Hepatocyte (in vitro differentiated cells): ENCODE measurements around the gene PPP1R3D. TPM values are rescaled to one million over a fixed set of nuclear protein-coding genes. Genes with fewer than 3 reads are reported as not detected.
"Not testable (repeated sequence)": the region's sequence is repeated elsewhere in the genome, so short reads cannot be mapped to it uniquely, and the experiment has no call there.

Experiments
- DNase-seq: peaks from one replicate; pipeline ENCODE4 v3.0.0-alpha.2; 2016; ENCODE audit warnings: low spot score
- H2AFZ ChIP-seq: fragments of 200-600 bp; sonication (generic); 2 replicates; pipeline ENCODE4 v1.6.0; 2016; ENCODE audit warnings: antibody characterized with exemption, mild to moderate bottlenecking
- H3K27ac ChIP-seq: fragments of 200-600 bp; sonication (generic); 2 replicates; pipeline ENCODE4 v1.5.1; 2016; ENCODE audit warnings: mild to moderate bottlenecking
- H3K27me3 ChIP-seq: fragments of 200-600 bp; sonication (generic); 2 replicates; pipeline ENCODE4 v1.6.1; 2016
- H3K36me3 ChIP-seq: fragments of 200-600 bp; sonication (generic); replicated peaks from 2 replicates; pipeline ENCODE4 v1.5.1; 2016; ENCODE audit warnings: low read depth; ENCODE audit not compliant: insufficient read depth
- H3K4me1 ChIP-seq: fragments of 200-600 bp; sonication (generic); 2 replicates; pipeline ENCODE4 v1.5.1; 2016; ENCODE audit warnings: mild to moderate bottlenecking, moderate library complexity; ENCODE audit not compliant: insufficient read depth
- H3K4me2 ChIP-seq: fragments of 200-600 bp; sonication (generic); 2 replicates; pipeline ENCODE4 v1.6.0; 2016
- H3K4me3 ChIP-seq: fragments of 200-600 bp; sonication (generic); 2 replicates; pipeline ENCODE4 v1.5.1; 2016; ENCODE audit warnings: mild to moderate bottlenecking
- H3K79me2 ChIP-seq: fragments of 200-600 bp; sonication (generic); 2 replicates; pipeline ENCODE4 v1.6.0; 2017; ENCODE audit warnings: mild to moderate bottlenecking
- H3K9me2 ChIP-seq: fragments of 200-600 bp; sonication (generic); replicated peaks from 2 replicates; pipeline ENCODE4 v1.6.0; 2017; ENCODE audit warnings: mild to moderate bottlenecking; ENCODE audit not compliant: insufficient read depth
- H3K9me3 ChIP-seq: fragments of 200-600 bp; sonication (generic); 2 replicates; pipeline ENCODE4 v1.5.1; 2016; ENCODE audit warnings: low read depth, mild to moderate bottlenecking
- H4K20me1 ChIP-seq: fragments of 200-600 bp; sonication (generic); 2 replicates; pipeline ENCODE4 v1.6.0; 2016; ENCODE audit warnings: mild to moderate bottlenecking; ENCODE audit not compliant: insufficient read depth, poor library complexity, severe bottlenecking
- CTCF ChIP-seq: fragments of 200-600 bp; sonication (generic); IDR thresholded peaks from 2 replicates; pipeline ENCODE4 v1.5.1; 2016; ENCODE audit warnings: antibody characterized with exemption, mild to moderate bottlenecking; ENCODE audit not compliant: poor library complexity
- EZH2 ChIP-seq: fragments of 200-600 bp; sonication (generic); IDR thresholded peaks from 2 replicates; pipeline ENCODE4 v1.6.1; 2016; ENCODE audit warnings: antibody characterized with exemption, mild to moderate bottlenecking, borderline replicate concordance
- EZH2phosphoT487 ChIP-seq: fragments of 200-600 bp; sonication (generic); IDR thresholded peaks from one replicate; pipeline ENCODE4 v1.6.1; 2018; ENCODE audit warnings: antibody characterized with exemption, mild to moderate bottlenecking, low read depth, moderate library complexity; ENCODE audit not compliant: unreplicated experiment, severe bottlenecking
- WGBS: methylation state at CpG from one replicate; pipeline ENCODE4 v1.1.6; 2016; ENCODE audit warnings: low lambda C conversion rate; ENCODE audit errors: missing lambda C conversion rate; 5-methylcytosine and 5-hydroxymethylcytosine counted together
- polyA plus RNA-seq: library from polyadenylated mRNA; unstranded; fragments of >200 nt; fragmentation: Nextera tagmentation; extraction: Ambion mirVana; gene quantifications from 2 replicates; pipeline ENCODE4 v1.2.1, GENCODE V29; 2016
- total RNA-seq: library from RNA; depleted of rRNA; stranded (reverse); fragments of >200 nt; gene quantifications from 2 replicates; pipeline ENCODE4 v1.2.3, GENCODE V29; 2014

PPP1R3D gene
- total and polyA plus RNA-seq, 2 experiments from 2014 or later, result 3.4 to 7.0 TPM

GRCh38 chr20:59958626-59959025 lies 18.5 kb upstream of the PPP1R3D start:
- no peak for TF ChIP-seq CTCF
- no peak for TF ChIP-seq EZH2phosphoT487
- Histone ChIP-seq H2AFZ (no peak overlapping the region), H3K9me3 (no peaks in the 10 kb centered on the region), H3K27me3 (no peaks in the 10 kb centered on the region), H4K20me1 (no peaks in the 10 kb centered on the region), H3K4me2 (peak overlapping the region; percentile 62), H3K79me2 (no peaks in the 10 kb centered on the region), H3K27ac (no peak overlapping the region), H3K4me1 (peaks cover 5% of the 10 kb centered on the region), H3K9me2 (no peaks in the 10 kb centered on the region), H3K4me3 (no peak overlapping the region), H3K36me3 (no peaks in the 10 kb centered on the region)
- DNase-seq, result no peak
- 51% methylated on average over 4 of the region's 4 CpGs for WGBS

- no peaks in the 10 kb centered on the region for H3K36me3 ChIP-seq
- H3K4me3 ChIP-seq, result no peak within 1 kb of the TSS
- H3K4me2 ChIP-seq, result peak within 1 kb of the TSS; percentile 62
- DNase-seq, result no peak
- H2AFZ ChIP-seq, result no peak within 1 kb of the TSS
- no peaks in the 10 kb centered on the region for H3K9me2 ChIP-seq
- H3K27me3 ChIP-seq, result no peaks in the 10 kb centered on the region
- H3K4me1 ChIP-seq, result peaks cover 5% of the 10 kb centered on the region
- H3K79me2 ChIP-seq, result no peaks in the 10 kb centered on the region
- 50% methylated on average over 5 of the region's 5 CpGs for WGBS
- no peaks in the 10 kb centered on the region for H4K20me1 ChIP-seq
- TF ChIP-seq CTCF (no peak), EZH2phosphoT487 (no peak), EZH2 (no peak)
- no peak within 1 kb of the TSS for H3K27ac ChIP-seq
- no peaks in the 10 kb centered on the region for H3K9me3 ChIP-seq
Measured at GRCh38 chr20:59958123-59958522, 18.0 kb upstream of the PPP1R3D start, which contains the start of gene CDH26. CDH26 (plus strand) TSS chr20:59958423; CDS start chr20:59958727, 304 bp downstream.

DNA sequence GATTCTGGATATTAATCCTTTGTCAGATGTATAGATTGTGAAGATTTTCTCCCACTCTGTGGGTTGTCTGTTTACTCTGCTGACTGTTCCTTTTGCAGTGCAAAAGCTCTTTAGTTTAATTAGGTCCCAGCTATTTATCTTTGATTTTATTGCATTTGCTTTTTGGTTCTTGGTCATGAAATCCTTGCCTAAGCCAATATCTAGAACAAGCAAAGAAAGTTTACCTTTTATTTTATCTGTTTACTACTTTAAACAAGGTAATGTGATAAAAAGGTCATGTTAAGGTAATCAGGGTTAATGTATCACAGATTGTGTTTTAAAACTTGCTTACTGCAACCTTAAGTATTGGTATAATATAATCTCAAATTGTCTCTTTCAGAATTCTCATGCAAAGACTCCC lies 17.5 kb upstream of the PPP1R3D start:
- not testable (repeated sequence) for DNase-seq, H3K36me3 ChIP-seq, H3K27ac ChIP-seq, H3K4me3 ChIP-seq, H3K79me2 ChIP-seq, H3K9me3 ChIP-seq, H3K4me1 ChIP-seq, H3K9me2 ChIP-seq, H3K27me3 ChIP-seq, H4K20me1 ChIP-seq, H2AFZ ChIP-seq
- peak overlapping the region; percentile 62 for H3K4me2 ChIP-seq

DNA sequence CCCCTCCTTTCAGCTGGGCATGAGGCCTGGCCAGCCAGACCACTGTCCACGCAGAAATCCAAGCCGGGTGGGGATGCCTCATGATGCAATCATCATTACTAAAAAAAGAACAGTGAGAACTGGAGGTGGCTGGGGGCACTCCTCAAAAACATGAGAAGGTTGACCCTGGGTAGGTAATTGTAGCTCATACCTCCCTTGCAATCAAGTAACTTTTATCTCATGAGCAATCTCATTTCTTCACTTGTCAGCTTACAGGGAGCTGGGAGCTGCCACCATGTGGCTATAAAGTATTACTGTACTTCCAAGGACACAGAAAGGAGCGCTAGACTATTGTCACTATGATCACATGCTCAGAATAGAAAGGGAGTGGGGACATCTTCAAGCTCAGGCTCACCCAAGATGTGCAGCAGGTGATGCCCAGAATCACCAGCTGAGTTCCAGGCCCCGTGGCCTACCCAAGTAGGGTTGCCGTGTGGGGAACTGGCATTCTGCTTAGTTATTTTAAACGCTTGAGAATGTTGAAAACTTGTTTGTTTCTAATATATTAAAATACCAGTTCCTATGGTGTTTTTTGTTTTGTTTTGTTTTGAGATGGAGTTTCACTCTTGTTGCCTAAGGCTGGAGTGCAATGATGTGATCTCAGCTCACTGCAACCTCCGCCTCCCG lies 15.2 kb upstream of the PPP1R3D start:
- Histone ChIP-seq H3K36me3 (no peaks in the 10 kb centered on the region), H3K79me2 (no peaks in the 10 kb centered on the region), H4K20me1 (no peaks in the 10 kb centered on the region), H3K4me2 (no peak overlapping the region), H3K4me3 (no peak overlapping the region), H3K4me1 (peaks cover 5% of the 10 kb centered on the region), H3K9me3 (no peaks in the 10 kb centered on the region), H3K27ac (no peak overlapping the region), H3K9me2 (no peaks in the 10 kb centered on the region), H3K27me3 (no peaks in the 10 kb centered on the region), H2AFZ (no peak overlapping the region)
- TF ChIP-seq EZH2phosphoT487 (no peak), CTCF (peak; percentile 42)
- whole genome bisulfite sequencing, result 80% methylated on average over 8 of the region's 8 CpGs
- DNase-seq, result peak; percentile 45
